K562 (cell line): Measurements from ENCODE around the gene ALDOC. TPM values are rescaled to one million over a fixed set of nuclear protein-coding genes. Genes with fewer than 3 reads are reported as not detected.

ENCODE experiments used
- ATF1 ChIP-seq, 2 experiments: fragments of 450-650 bp in 1 of 2; IDR thresholded peaks; 2 replicates each; pipeline ENCODE4 v1.6.1; 2016; ENCODE audit warnings: missing compliant biosample characterization in 1 of 2, missing genetic modification characterization in 1 of 2
- DMBX1 ChIP-seq: fragments of 250-450 bp; sonication (Bioruptor Pico); IDR thresholded peaks from 2 replicates; pipeline ENCODE4 v1.8.0; 2022; ENCODE audit warnings: inconsistent platforms, mild to moderate bottlenecking, moderate library complexity, borderline replicate concordance
- FOXK1 ChIP-seq: sonication (generic); formaldehyde crosslinking; IDR thresholded peaks from 2 replicates; pipeline ENCODE4 v1.8.0; 2022; ENCODE audit warnings: missing genetic modification reagents, mild to moderate bottlenecking, borderline replicate concordance
- GABPB1 ChIP-seq: sonication (generic); formaldehyde crosslinking; IDR thresholded peaks from 2 replicates; pipeline ENCODE4 v1.8.0; 2022; ENCODE audit warnings: mild to moderate bottlenecking, missing genetic modification reagents
- KLF10 ChIP-seq: fragments of 250-450 bp; sonication (Bioruptor Pico); IDR thresholded peaks from 2 replicates; pipeline ENCODE4 v1.6.1; 2021; ENCODE audit warnings: matching md5 sums
- NR1H2 ChIP-seq: sonication (generic); formaldehyde crosslinking; IDR thresholded peaks from 2 replicates; pipeline ENCODE4 v1.4.0; 2020; ENCODE audit warnings: mild to moderate bottlenecking, missing genetic modification reagents
- PCBP2 ChIP-seq: fragments of 200-400 bp; formaldehyde crosslinking; IDR thresholded peaks from 2 replicates; pipeline ENCODE4 v1.6.1; 2018; ENCODE audit warnings: low read length, low read depth, mild to moderate bottlenecking, moderate library complexity; ENCODE audit not compliant: poor library complexity, severe bottlenecking
- RNF2 ChIP-seq: sonication (generic); IDR thresholded peaks from 2 replicates; pipeline ENCODE4 v1.6.1; 2016
- SMAD1 ChIP-seq: fragments of 150-350 bp; IDR thresholded peaks from 2 replicates; pipeline ENCODE4 v1.6.1; 2014; ENCODE audit warnings: low read length, low read depth; ENCODE audit not compliant: partially characterized antibody
- SRSF7 ChIP-seq: fragments of 200-400 bp; formaldehyde crosslinking; optimal IDR thresholded peaks from 2 replicates; pipeline ENCODE3; 2017; ENCODE audit warnings: mild to moderate bottlenecking, low read depth, low read length
- STAT5A ChIP-seq: IDR thresholded peaks from 2 replicates; pipeline ENCODE4 v1.6.1; 2012; ENCODE audit warnings: low read length, inconsistent platforms, borderline replicate concordance
- WHSC1 ChIP-seq: IDR thresholded peaks from one replicate; pipeline ENCODE4 v1.6.1; 2012; ENCODE audit warnings: low read length, control low read depth, inconsistent platforms
- ZNF282 ChIP-seq: sonication (generic); formaldehyde crosslinking; IDR thresholded peaks from 2 replicates; pipeline ENCODE4 v1.8.1; 2023; ENCODE audit warnings: missing genetic modification reagents
- ZNF354B ChIP-seq: fragments of 250-450 bp; sonication (Bioruptor Pico); IDR thresholded peaks from 2 replicates; pipeline ENCODE4 v1.4.0; 2020
- ZNF551 ChIP-seq: fragments of 250-450 bp; sonication (Bioruptor Pico); IDR thresholded peaks from 2 replicates; pipeline ENCODE4 v1.5.0; 2021; ENCODE audit warnings: mild to moderate bottlenecking, moderate library complexity
- ZNF77 ChIP-seq: fragments of 250-450 bp; sonication (Bioruptor Pico); IDR thresholded peaks from 2 replicates; pipeline ENCODE4 v1.5.0; 2020
- polyA plus RNA-seq, 8 experiments: library from polyadenylated mRNA; depleted of rRNA in 4 of 8; stranded (reverse) in 5 of 8; unstranded in 3 of 8; fragments of >200 nt; fragmentation: Nextera tagmentation in 2 of 8; fragmentation: Illumina TruSeq in 1 of 8; extraction: Ambion mirVana in 2 of 8; extraction: Trizol in 1 of 8; gene quantifications; 2 replicates each; pipeline versions ENCODE4 v1.2.1 to v1.2.3, GENCODE V29; 2011 to 2014; ENCODE audit warnings: inconsistent platforms in 1 of 8, missing spikeins in 1 of 8
- total RNA-seq, 7 experiments: library from RNA; depleted of rRNA in 6 of 7; stranded (reverse); fragments of >200 nt in 6 of 7; fragmentation: Illumina TruSeq in 2 of 7; extraction: Trizol in 2 of 7; gene quantifications; 2 replicates each; pipeline versions ENCODE4 v1.2.1 to v1.2.3, GENCODE V29; 2011 to 2021; ENCODE audit warnings: low replicate concordance in 1 of 7
- TF ChIP-seq, protein P1 (sequence below): fragments of 250-450 bp; sonication (Bioruptor Pico); IDR thresholded peaks from 2 replicates; pipeline ENCODE4 v1.4.0; 2020; ENCODE audit warnings: mild to moderate bottlenecking, moderate library complexity
- TF ChIP-seq, protein P2 (sequence below): sonication (generic); formaldehyde crosslinking; IDR thresholded peaks from 2 replicates; pipeline ENCODE4 v1.8.1; 2023; ENCODE audit warnings: mild to moderate bottlenecking, missing genetic modification reagents
- TF ChIP-seq, protein P3 (sequence below): conservative IDR thresholded peaks from 2 replicates; pipeline ENCODE4 v1.6.1; 2011; ENCODE audit warnings: low read depth, mild to moderate bottlenecking, low read length; ENCODE audit not compliant: control insufficient read depth
- TF ChIP-seq, protein P4 (sequence below): sonication (generic); formaldehyde crosslinking; IDR thresholded peaks from 2 replicates; pipeline ENCODE4 v1.8.0; 2022; ENCODE audit warnings: mild to moderate bottlenecking, missing genetic modification reagents
- TF ChIP-seq, protein P5 (sequence below): fragments of 450-650 bp; IDR thresholded peaks from 2 replicates; pipeline ENCODE4 v1.6.1; 2016; ENCODE audit warnings: missing biosample characterization, missing genetic modification characterization

The ALDOC gene
- total and polyA plus RNA-seq, 9 of the 15 experiments (the other 6 are each of a cell fraction or from before 2014, with no cell fraction given), result 43.2 to 263 (median 99.2) TPM

DNA sequence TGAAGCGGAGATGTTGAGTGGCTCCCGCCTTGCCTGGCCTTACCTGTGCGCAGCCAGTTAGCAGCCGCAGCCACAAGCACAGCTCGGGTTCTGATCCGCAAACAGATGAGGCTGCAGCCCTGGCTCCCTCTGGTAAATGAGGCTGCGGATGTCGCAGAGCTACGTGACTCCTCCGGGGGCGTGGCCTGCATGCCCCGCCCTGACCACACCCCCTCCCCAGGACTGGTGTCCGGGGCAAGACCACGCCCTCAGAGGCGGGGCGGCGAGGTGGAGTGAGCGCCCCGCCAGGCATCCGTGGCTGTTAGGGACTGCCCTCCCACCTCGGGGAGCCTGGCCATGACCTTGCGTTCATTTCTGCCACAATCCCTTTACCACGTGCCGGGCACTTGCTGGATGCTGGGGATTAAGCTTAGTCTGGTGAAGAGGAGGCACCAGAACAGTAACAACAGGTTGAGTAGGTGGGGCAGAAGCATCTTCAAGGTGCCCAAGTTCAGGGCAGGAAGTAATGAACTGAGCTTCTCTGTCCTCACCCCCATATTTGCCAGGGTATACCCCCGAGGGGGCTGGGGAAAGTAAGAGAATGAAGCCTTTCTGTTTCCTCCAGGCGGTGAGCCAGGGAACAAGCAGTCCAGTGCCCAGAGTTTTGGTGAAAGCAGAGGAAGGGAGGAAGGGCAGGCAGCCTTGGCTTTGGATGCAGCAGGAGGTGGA is at the start of gene ALDOC (continued):
- TF ChIP-seq, protein P1, sequence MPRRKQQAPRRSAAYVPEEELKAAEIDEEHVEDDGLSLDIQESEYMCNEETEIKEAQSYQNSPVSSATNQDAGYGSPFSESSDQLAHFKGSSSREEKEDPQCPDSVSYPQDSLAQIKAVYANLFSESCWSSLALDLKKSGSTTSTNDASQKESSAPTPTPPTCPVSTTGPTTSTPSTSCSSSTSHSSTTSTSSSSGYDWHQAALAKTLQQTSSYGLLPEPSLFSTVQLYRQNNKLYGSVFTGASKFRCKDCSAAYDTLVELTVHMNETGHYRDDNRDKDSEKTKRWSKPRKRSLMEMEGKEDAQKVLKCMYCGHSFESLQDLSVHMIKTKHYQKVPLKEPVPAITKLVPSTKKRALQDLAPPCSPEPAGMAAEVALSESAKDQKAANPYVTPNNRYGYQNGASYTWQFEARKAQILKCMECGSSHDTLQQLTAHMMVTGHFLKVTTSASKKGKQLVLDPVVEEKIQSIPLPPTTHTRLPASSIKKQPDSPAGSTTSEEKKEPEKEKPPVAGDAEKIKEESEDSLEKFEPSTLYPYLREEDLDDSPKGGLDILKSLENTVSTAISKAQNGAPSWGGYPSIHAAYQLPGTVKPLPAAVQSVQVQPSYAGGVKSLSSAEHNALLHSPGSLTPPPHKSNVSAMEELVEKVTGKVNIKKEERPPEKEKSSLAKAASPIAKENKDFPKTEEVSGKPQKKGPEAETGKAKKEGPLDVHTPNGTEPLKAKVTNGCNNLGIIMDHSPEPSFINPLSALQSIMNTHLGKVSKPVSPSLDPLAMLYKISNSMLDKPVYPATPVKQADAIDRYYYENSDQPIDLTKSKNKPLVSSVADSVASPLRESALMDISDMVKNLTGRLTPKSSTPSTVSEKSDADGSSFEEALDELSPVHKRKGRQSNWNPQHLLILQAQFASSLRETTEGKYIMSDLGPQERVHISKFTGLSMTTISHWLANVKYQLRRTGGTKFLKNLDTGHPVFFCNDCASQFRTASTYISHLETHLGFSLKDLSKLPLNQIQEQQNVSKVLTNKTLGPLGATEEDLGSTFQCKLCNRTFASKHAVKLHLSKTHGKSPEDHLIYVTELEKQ, result no peak
- TF ChIP-seq, protein P2, sequence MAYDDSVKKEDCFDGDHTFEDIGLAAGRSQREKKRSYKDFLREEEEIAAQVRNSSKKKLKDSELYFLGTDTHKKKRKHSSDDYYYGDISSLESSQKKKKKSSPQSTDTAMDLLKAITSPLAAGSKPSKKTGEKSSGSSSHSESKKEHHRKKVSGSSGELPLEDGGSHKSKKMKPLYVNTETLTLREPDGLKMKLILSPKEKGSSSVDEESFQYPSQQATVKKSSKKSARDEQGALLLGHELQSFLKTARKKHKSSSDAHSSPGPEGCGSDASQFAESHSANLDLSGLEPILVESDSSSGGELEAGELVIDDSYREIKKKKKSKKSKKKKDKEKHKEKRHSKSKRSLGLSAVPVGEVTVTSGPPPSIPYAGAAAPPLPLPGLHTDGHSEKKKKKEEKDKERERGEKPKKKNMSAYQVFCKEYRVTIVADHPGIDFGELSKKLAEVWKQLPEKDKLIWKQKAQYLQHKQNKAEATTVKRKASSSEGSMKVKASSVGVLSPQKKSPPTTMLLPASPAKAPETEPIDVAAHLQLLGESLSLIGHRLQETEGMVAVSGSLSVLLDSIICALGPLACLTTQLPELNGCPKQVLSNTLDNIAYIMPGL (CRISPR knock-in tag), result no peak
- TF ChIP-seq NR1H2 (CRISPR knock-in tag) (no peak), ZNF354B (CRISPR knock-in tag) (no peak), PCBP2 (no peak), FOXK1 (no peak), WHSC1 (no peak), ZNF282 (no peak), STAT5A (no peak), ZNF551 (CRISPR knock-in tag) (no peak), ZNF77 (CRISPR knock-in tag) (no peak), ATF1 (CRISPR knock-in tag; IDR thresholded peaks at IDR 0.05) (no peak), ATF1 (tag; IDR thresholded peaks at IDR 0.05) (peak; percentile 87), SRSF7 (no peak), RNF2 (no peak), DMBX1 (peak; percentile 61; the same call in 1 of the 2 replicates), SMAD1 (no peak), GABPB1 (CRISPR knock-in tag) (no peak), KLF10 (no peak)
- TF ChIP-seq, protein P3, sequence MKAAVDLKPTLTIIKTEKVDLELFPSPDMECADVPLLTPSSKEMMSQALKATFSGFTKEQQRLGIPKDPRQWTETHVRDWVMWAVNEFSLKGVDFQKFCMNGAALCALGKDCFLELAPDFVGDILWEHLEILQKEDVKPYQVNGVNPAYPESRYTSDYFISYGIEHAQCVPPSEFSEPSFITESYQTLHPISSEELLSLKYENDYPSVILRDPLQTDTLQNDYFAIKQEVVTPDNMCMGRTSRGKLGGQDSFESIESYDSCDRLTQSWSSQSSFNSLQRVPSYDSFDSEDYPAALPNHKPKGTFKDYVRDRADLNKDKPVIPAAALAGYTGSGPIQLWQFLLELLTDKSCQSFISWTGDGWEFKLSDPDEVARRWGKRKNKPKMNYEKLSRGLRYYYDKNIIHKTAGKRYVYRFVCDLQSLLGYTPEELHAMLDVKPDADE, result no peak; the same call in none of the 2 replicates
- TF ChIP-seq, protein P4, sequence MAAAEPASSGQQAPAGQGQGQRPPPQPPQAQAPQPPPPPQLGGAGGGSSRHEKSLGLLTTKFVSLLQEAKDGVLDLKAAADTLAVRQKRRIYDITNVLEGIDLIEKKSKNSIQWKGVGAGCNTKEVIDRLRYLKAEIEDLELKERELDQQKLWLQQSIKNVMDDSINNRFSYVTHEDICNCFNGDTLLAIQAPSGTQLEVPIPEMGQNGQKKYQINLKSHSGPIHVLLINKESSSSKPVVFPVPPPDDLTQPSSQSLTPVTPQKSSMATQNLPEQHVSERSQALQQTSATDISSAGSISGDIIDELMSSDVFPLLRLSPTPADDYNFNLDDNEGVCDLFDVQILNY (CRISPR knock-in tag), result no peak
- TF ChIP-seq, protein P5, sequence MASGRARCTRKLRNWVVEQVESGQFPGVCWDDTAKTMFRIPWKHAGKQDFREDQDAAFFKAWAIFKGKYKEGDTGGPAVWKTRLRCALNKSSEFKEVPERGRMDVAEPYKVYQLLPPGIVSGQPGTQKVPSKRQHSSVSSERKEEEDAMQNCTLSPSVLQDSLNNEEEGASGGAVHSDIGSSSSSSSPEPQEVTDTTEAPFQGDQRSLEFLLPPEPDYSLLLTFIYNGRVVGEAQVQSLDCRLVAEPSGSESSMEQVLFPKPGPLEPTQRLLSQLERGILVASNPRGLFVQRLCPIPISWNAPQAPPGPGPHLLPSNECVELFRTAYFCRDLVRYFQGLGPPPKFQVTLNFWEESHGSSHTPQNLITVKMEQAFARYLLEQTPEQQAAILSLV (tag), result no peak
